ENCODE measurements around the gene MPZL2. TPM values are rescaled to one million over a fixed set of nuclear protein-coding genes. Genes with fewer than 3 reads are reported as not detected.

The MPZL2 gene
- total RNA-seq: 10 to 100 TPM in 3 of 4 donors, 1 to 10 TPM in 1; 8.7 to 57.0 (median 12.1) TPM

GRCh38 chr11:118263695-118264568, at the start of gene MPZL2:
MPZL2 (minus strand) TSS chr11:118264297; CDS start chr11:118264153, 144 bp downstream.
- 3 to 19% methylated on average over 9 to 14 of the region's 19 CpGs for WGBS, 2 donors (ENCODE audit: low coverage in 1 of 2)
- ATAC-seq: peak; percentile 36
- Histone ChIP-seq H3K4me3 (peak within 1 kb of the TSS; percentile 7 to 39), H3K9me3 (no peaks in the 10 kb centered on the region), H3K36me3 (no peaks in the 10 kb centered on the region), H3K4me1 (peaks cover 0 to 12% (median 0%) of the 10 kb centered on the region in 3 donors), H3K27ac (peak within 1 kb of the TSS in 3 of 4 donors; percentile 12 to 41 (median 28)), H3K27me3 (peaks cover 68% of the 10 kb centered on the region)
- TF ChIP-seq CTCF (IDR thresholded peaks at IDR 0.05): no peak
- TF ChIP-seq POLR2A (IDR thresholded peaks at IDR 0.05): no peak
- no peak for TF ChIP-seq POLR2AphosphoS5 (IDR thresholded peaks at IDR 0.05)
- TF ChIP-seq EP300 (IDR thresholded peaks at IDR 0.05): no peak

GRCh38 chr11:118313242-118313641, 49.1 kb upstream of the MPZL2 start:
- H3K27ac ChIP-seq: no peak overlapping the region
- H3K36me3 ChIP-seq: no peaks in the 10 kb centered on the region
- no peak for TF ChIP-seq POLR2A (IDR thresholded peaks at IDR 0.05)
- ATAC-seq: no peak
- 48 to 50% methylated on average over 3 to 4 of the region's 4 CpGs for WGBS, 2 donors (ENCODE audit: low coverage in 1 of 2)
- no peak overlapping the region for H3K4me3 ChIP-seq
- peaks cover 0 to 16% (median 4%) of the 10 kb centered on the region in 3 donors for H3K4me1 ChIP-seq
- H3K9me3 ChIP-seq: no peaks in the 10 kb centered on the region
- peaks cover 54% of the 10 kb centered on the region for H3K27me3 ChIP-seq

GRCh38 chr11:118312328-118312727, 48.2 kb upstream of the MPZL2 start:
- H3K36me3 ChIP-seq: no peaks in the 10 kb centered on the region
- peaks cover 54% of the 10 kb centered on the region for H3K27me3 ChIP-seq
- TF ChIP-seq EP300 (IDR thresholded peaks at IDR 0.05) (no peak), POLR2A (IDR thresholded peaks at IDR 0.05) (no peak), CTCF (IDR thresholded peaks at IDR 0.05) (no peak), POLR2AphosphoS5 (IDR thresholded peaks at IDR 0.05) (no peak)
- H3K4me1 ChIP-seq: peaks cover 0 to 16% (median 4%) of the 10 kb centered on the region in 3 donors
- 73 to 80% methylated on average over 1 to 2 of the region's 2 CpGs for WGBS, 2 donors (ENCODE audit: low coverage in 1 of 2)
- no peaks in the 10 kb centered on the region for H3K9me3 ChIP-seq
- ATAC-seq: no peak
- no peak overlapping the region for H3K27ac ChIP-seq
- H3K4me3 ChIP-seq: no peak overlapping the region

- Histone ChIP-seq H3K27ac (no peak overlapping the region), H3K4me1 (peaks cover 0 to 11% (median 4%) of the 10 kb centered on the region in 3 donors), H3K9me3 (no peaks in the 10 kb centered on the region), H3K4me3 (no peak overlapping the region), H3K36me3 (no peaks in the 10 kb centered on the region), H3K27me3 (peaks cover 48% of the 10 kb centered on the region)
- WGBS, 2 donors (ENCODE audit: low coverage in 1 of 2): 33 to 56% methylated on average over 2 to 4 of the region's 4 CpGs
- no peak for ATAC-seq
- TF ChIP-seq EP300 (IDR thresholded peaks at IDR 0.05) (no peak), POLR2AphosphoS5 (IDR thresholded peaks at IDR 0.05) (no peak), CTCF (IDR thresholded peaks at IDR 0.05) (no peak), POLR2A (IDR thresholded peaks at IDR 0.05) (no peak)
These were observed 47.4 kb upstream of the MPZL2 start for GRCh38 chr11:118311518-118311917.

GRCh38 chr11:118310781-118311485, 46.8 kb upstream of the MPZL2 start:
- no peak overlapping the region for H3K27ac ChIP-seq
- WGBS, 2 donors (ENCODE audit: low coverage in 1 of 2): 42 to 56% methylated on average over 2 to 3 of the region's 3 CpGs
- H3K36me3 ChIP-seq: no peaks in the 10 kb centered on the region
- no peak overlapping the region for H3K4me3 ChIP-seq
- H3K9me3 ChIP-seq: no peaks in the 10 kb centered on the region
- TF ChIP-seq EP300 (IDR thresholded peaks at IDR 0.05): no peak
- no peak for TF ChIP-seq CTCF (IDR thresholded peaks at IDR 0.05)
- no peak for TF ChIP-seq POLR2AphosphoS5 (IDR thresholded peaks at IDR 0.05)
- TF ChIP-seq POLR2A (IDR thresholded peaks at IDR 0.05): no peak
- H3K27me3 ChIP-seq: peaks cover 45% of the 10 kb centered on the region
- no peak for ATAC-seq
- peaks cover 0 to 5% (median 4%) of the 10 kb centered on the region in 3 donors for H3K4me1 ChIP-seq
